ENCODE measurements around the gene PDE2A. TPM values are rescaled to one million over a fixed set of nuclear protein-coding genes. Genes with fewer than 3 reads are reported as not detected.

The PDE2A gene
- total RNA-seq, 4 donors from 2014 or later, result 40.6 to 68.8 (median 47.6) TPM

DNA sequence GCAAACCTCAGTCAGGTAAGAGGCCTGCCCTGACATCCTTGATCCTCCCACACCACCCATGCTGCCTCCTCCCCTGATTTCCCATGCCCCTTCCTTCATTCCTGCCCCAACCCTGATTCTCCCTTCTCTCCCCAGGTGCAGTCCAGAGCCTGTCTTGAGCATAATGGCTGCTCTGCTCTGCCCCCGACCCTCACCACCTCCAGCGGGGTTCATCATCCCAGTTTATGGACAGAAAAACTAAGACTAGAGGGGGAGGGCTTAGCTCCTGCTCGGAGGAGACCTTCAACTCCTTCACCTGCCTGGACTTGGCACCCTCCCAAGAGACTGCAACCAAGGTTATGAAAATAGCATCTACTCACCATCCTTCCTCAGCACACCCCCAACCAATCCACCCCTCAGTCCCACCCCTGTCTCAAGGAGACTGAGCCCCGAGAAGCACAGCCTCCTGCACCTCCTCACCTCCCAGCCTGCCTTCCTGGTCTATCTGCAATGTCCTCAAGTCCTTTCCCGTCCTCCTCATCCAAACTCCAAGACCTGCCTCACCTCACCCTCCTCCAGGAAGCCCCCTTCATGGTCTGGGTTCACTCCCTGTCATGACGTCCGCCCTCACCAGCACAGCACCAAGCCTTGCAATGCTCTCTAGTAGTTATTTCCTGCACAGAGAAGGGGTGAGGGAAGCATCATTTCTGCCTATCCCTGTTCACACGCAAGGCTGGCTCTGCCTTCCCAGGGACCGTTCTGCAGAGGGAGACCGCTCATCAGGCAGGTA, 103.1 kb downstream of the PDE2A start:
- TF ChIP-seq POLR2AphosphoS5 (IDR thresholded peaks at IDR 0.05) (no peak), EP300 (IDR thresholded peaks at IDR 0.05) (no peak), POLR2A (IDR thresholded peaks at IDR 0.05; ENCODE audit: low read depth) (no peak)
- TF ChIP-seq, protein P1, sequence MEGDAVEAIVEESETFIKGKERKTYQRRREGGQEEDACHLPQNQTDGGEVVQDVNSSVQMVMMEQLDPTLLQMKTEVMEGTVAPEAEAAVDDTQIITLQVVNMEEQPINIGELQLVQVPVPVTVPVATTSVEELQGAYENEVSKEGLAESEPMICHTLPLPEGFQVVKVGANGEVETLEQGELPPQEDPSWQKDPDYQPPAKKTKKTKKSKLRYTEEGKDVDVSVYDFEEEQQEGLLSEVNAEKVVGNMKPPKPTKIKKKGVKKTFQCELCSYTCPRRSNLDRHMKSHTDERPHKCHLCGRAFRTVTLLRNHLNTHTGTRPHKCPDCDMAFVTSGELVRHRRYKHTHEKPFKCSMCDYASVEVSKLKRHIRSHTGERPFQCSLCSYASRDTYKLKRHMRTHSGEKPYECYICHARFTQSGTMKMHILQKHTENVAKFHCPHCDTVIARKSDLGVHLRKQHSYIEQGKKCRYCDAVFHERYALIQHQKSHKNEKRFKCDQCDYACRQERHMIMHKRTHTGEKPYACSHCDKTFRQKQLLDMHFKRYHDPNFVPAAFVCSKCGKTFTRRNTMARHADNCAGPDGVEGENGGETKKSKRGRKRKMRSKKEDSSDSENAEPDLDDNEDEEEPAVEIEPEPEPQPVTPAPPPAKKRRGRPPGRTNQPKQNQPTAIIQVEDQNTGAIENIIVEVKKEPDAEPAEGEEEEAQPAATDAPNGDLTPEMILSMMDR (IDR thresholded peaks at IDR 0.05), result no peak
- Histone ChIP-seq H3K9me3 (no peaks in the 10 kb centered on the region), H3K27me3 (peaks cover 0 to 15% (median 0%) of the 10 kb centered on the region in 4 donors), H3K4me1 (no peaks in the 10 kb centered on the region), H3K36me3 (peaks cover 0 to 5% (median 2%) of the 10 kb centered on the region in 4 donors), H3K27ac (replicated peaks in 1 of 4) (no peak overlapping the region), H3K4me3 (no peak overlapping the region)
- intact Hi-C loops (cut with DNase I), result loop anchor here (5.0 kb wide), 1 partner anchor 99 kb away; no protein-coding TSS in a partner anchor
- WGBS, result 85% methylated on average over 9 of the region's 10 CpGs
- DNase-seq (ENCODE audit: extremely low spot score), result no peak

GRCh38 chr11:72569966-72570892, 104.0 kb downstream of the PDE2A start:
- H3K27me3 ChIP-seq, result peaks cover 0 to 15% (median 0%) of the 10 kb centered on the region in 4 donors
- 48% methylated on average over 4 of the region's 4 CpGs for WGBS
- H3K4me1 ChIP-seq, result no peaks in the 10 kb centered on the region
- intact Hi-C loops (cut with DNase I), result loop anchor here (5.0 kb wide), 1 partner anchor 98 kb away; no protein-coding TSS in a partner anchor
- no peak overlapping the region for H3K4me3 ChIP-seq
- TF ChIP-seq POLR2A (IDR thresholded peaks at IDR 0.05; ENCODE audit: low read depth), result no peak
- TF ChIP-seq POLR2AphosphoS5 (IDR thresholded peaks at IDR 0.05), result no peak
- TF ChIP-seq, protein P1 (IDR thresholded peaks at IDR 0.05), result no peak
- no peak for TF ChIP-seq EP300 (IDR thresholded peaks at IDR 0.05)
- no peaks in the 10 kb centered on the region for H3K9me3 ChIP-seq
- peaks cover 0 to 2% (median 0%) of the 10 kb centered on the region in 4 donors for H3K36me3 ChIP-seq
- no peak for DNase-seq (ENCODE audit: extremely low spot score)
- no peak overlapping the region for H3K27ac ChIP-seq (replicated peaks in 1 of 4)

- intact Hi-C loops (cut with DNase I), result no loop called here
- no peak for DNase-seq (ENCODE audit: extremely low spot score)
- no peaks in the 10 kb centered on the region for H3K4me1 ChIP-seq
- H3K27me3 ChIP-seq, result peaks cover 0 to 11% (median 0%) of the 10 kb centered on the region in 4 donors
- no peak overlapping the region for H3K27ac ChIP-seq (replicated peaks in 1 of 4)
- no peaks in the 10 kb centered on the region for H3K9me3 ChIP-seq
- 93% methylated on average over 6 of the region's 6 CpGs for WGBS
- H3K36me3 ChIP-seq, result no peaks in the 10 kb centered on the region
- TF ChIP-seq EP300 (IDR thresholded peaks at IDR 0.05) (no peak), POLR2AphosphoS5 (IDR thresholded peaks at IDR 0.05) (no peak), POLR2A (IDR thresholded peaks at IDR 0.05; ENCODE audit: low read depth) (no peak)
- TF ChIP-seq, protein P1 (IDR thresholded peaks at IDR 0.05), result no peak
- H3K4me3 ChIP-seq, result no peak overlapping the region
Observed at GRCh38 chr11:72568861-72569260, 105.4 kb downstream of the PDE2A start.

- H3K4me3 ChIP-seq, result no peak overlapping the region
- WGBS, result 90% methylated on average over 3 of the region's 3 CpGs
- H3K27ac ChIP-seq (replicated peaks in 1 of 4), result no peak overlapping the region
- TF ChIP-seq POLR2AphosphoS5 (IDR thresholded peaks at IDR 0.05) (no peak), EP300 (IDR thresholded peaks at IDR 0.05) (no peak), POLR2A (IDR thresholded peaks at IDR 0.05; ENCODE audit: low read depth) (no peak)
- TF ChIP-seq, protein P1 (IDR thresholded peaks at IDR 0.05), result no peak
- no peaks in the 10 kb centered on the region for H3K9me3 ChIP-seq
- no peaks in the 10 kb centered on the region for H3K36me3 ChIP-seq
- H3K4me1 ChIP-seq, result no peaks in the 10 kb centered on the region
- DNase-seq (ENCODE audit: extremely low spot score), result no peak
- intact Hi-C loops (cut with DNase I), result no loop called here
- peaks cover 0 to 5% (median 0%) of the 10 kb centered on the region in 4 donors for H3K27me3 ChIP-seq
Observed at GRCh38 chr11:72562431-72562830, 111.8 kb downstream of the PDE2A start.

All from esophagus muscularis mucosa (tissue), 4 donors.